Neural cell (in vitro differentiated cells): ENCODE data around the gene MDP1. TPM values are rescaled to one million over a fixed set of nuclear protein-coding genes. Genes with fewer than 3 reads are reported as not detected.
"Not testable (repeated sequence)": the region's sequence is repeated elsewhere in the genome, so short reads cannot be mapped to it uniquely, and the experiment has no call there.

Experiments
- H2AFZ ChIP-seq: fragments of 200-600, 300-800 bp; sonication (generic), shearing (Covaris generic); 2 replicates; pipeline ENCODE4 v1.6.0; 2014; ENCODE audit warnings: low read depth, mild to moderate bottlenecking, antibody characterized with exemption, low read length, moderate library complexity
- H3F3A ChIP-seq: fragments of 200-600 bp; shearing (Covaris generic); 2 replicates; pipeline ENCODE4 v1.6.1; 2016; ENCODE audit warnings: mild to moderate bottlenecking, moderate library complexity, mixed read lengths, antibody characterized with exemption, low read length; ENCODE audit not compliant: insufficient read depth, poor library complexity, severe bottlenecking
- H3K27ac ChIP-seq: fragments of 200-600, 300-800 bp; sonication (generic), shearing (Covaris generic); 2 replicates; pipeline ENCODE4 v1.5.1; 2014; ENCODE audit warnings: mild to moderate bottlenecking, low read length, moderate library complexity
- H3K27me3 ChIP-seq: fragments of 300-800, 200-600 bp; sonication (generic), shearing (Covaris generic); 2 replicates; pipeline ENCODE4 v1.6.0; 2014; ENCODE audit warnings: mild to moderate bottlenecking, low read depth, low read length, moderate library complexity; ENCODE audit not compliant: insufficient read depth
- H3K36me3 ChIP-seq: fragments of 300-800, 200-600 bp; sonication (generic), shearing (Covaris generic); 2 replicates; pipeline ENCODE4 v1.5.1; 2014; ENCODE audit warnings: mild to moderate bottlenecking, antibody characterized with exemption, low read length, moderate library complexity; ENCODE audit not compliant: insufficient read depth
- H3K4me2 ChIP-seq: fragments of 300-800, 200-600 bp; sonication (generic), shearing (Covaris generic); 2 replicates; pipeline ENCODE4 v1.6.0; 2014; ENCODE audit warnings: mild to moderate bottlenecking, low read length
- H3K4me3 ChIP-seq: fragments of 300-800, 200-600 bp; sonication (generic), shearing (Covaris generic); 2 replicates; pipeline ENCODE4 v1.5.1; 2014; ENCODE audit warnings: mild to moderate bottlenecking, low read length, moderate library complexity
- H3K79me2 ChIP-seq: fragments of 200-600 bp; shearing (Covaris generic); replicated peaks from 2 replicates; pipeline ENCODE4 v1.6.0; 2014; ENCODE audit warnings: mild to moderate bottlenecking, low read length, moderate library complexity; ENCODE audit not compliant: insufficient read depth
- H3K9ac ChIP-seq: fragments of 300-800, 200-600 bp; sonication (generic), shearing (Covaris generic); 2 replicates; pipeline ENCODE4 v1.6.1; 2016; ENCODE audit warnings: mild to moderate bottlenecking, low read length, mixed read lengths
- H3K9me2 ChIP-seq: fragments of 200-600 bp; shearing (Covaris generic); 2 replicates; pipeline ENCODE4 v1.6.1; 2016; ENCODE audit warnings: mild to moderate bottlenecking, low read length, mixed read lengths; ENCODE audit not compliant: insufficient read depth
- H3K9me3 ChIP-seq: fragments of 200-600, 300-800 bp; sonication (generic), shearing (Covaris generic); 2 replicates; pipeline ENCODE4 v1.6.1; 2016; ENCODE audit warnings: mild to moderate bottlenecking, mixed run types, low read length, moderate library complexity, mixed read lengths
- H4K20me1 ChIP-seq: fragments of 200-600 bp; shearing (Covaris generic); 2 replicates; pipeline ENCODE4 v1.6.1; 2016; ENCODE audit warnings: mild to moderate bottlenecking, mixed run types; ENCODE audit not compliant: insufficient read depth
- EP300 ChIP-seq: fragments of 450-650 bp; conservative IDR thresholded peaks from 2 replicates; pipeline ENCODE4 v1.6.1; 2014; ENCODE audit warnings: antibody characterized with exemption, mild to moderate bottlenecking, moderate library complexity; ENCODE audit not compliant: poor library complexity, severe bottlenecking
- EZH2 ChIP-seq: fragments of 200-600, 300-800 bp; shearing (Covaris generic), sonication (generic); IDR thresholded peaks from 2 replicates; pipeline ENCODE4 v1.6.1; 2014; ENCODE audit warnings: antibody characterized with exemption, low read length, borderline replicate concordance, mild to moderate bottlenecking; ENCODE audit not compliant: insufficient read depth, poor library complexity, severe bottlenecking
- MXI1 ChIP-seq: fragments of 450-650 bp; conservative IDR thresholded peaks from 2 replicates; pipeline ENCODE4 v1.6.1; 2014; ENCODE audit warnings: antibody characterized with exemption, mild to moderate bottlenecking; ENCODE audit not compliant: poor library complexity, severe bottlenecking
- POLR2AphosphoS5 ChIP-seq: IDR thresholded peaks from 2 replicates; pipeline ENCODE4 v1.6.1; 2012
- RAD21 ChIP-seq: fragments of 450-650 bp; conservative IDR thresholded peaks from 2 replicates; pipeline ENCODE4 v1.6.1; 2014; ENCODE audit warnings: antibody characterized with exemption, mild to moderate bottlenecking, moderate library complexity
- SMC3 ChIP-seq: fragments of 450-650 bp; conservative IDR thresholded peaks from 2 replicates; pipeline ENCODE4 v1.6.1; 2014; ENCODE audit warnings: antibody characterized with exemption, mild to moderate bottlenecking, moderate library complexity; ENCODE audit not compliant: poor library complexity
- TAF1 ChIP-seq: IDR thresholded peaks from 2 replicates; pipeline ENCODE4 v1.6.1; 2012; ENCODE audit warnings: low read depth
- polyA plus RNA-seq: library from polyadenylated mRNA; depleted of rRNA; stranded (reverse); fragments of >200 nt; gene quantifications from 2 replicates; pipeline ENCODE4 v1.2.3, GENCODE V29; 2014
- TF ChIP-seq, protein P1 (sequence below): fragments of 450-650 bp; IDR thresholded peaks from 2 replicates; pipeline ENCODE4 v1.5.1; 2014; ENCODE audit warnings: antibody characterized with exemption, mild to moderate bottlenecking, moderate library complexity; ENCODE audit not compliant: poor library complexity, severe bottlenecking
- TF ChIP-seq, protein P2 (sequence below): IDR thresholded peaks from 2 replicates; pipeline ENCODE4 v1.6.1; 2012; ENCODE audit warnings: borderline replicate concordance

MDP1 gene
- polyA plus RNA-seq, 1 donor from 2014 or later = 94.2 TPM

DNA sequence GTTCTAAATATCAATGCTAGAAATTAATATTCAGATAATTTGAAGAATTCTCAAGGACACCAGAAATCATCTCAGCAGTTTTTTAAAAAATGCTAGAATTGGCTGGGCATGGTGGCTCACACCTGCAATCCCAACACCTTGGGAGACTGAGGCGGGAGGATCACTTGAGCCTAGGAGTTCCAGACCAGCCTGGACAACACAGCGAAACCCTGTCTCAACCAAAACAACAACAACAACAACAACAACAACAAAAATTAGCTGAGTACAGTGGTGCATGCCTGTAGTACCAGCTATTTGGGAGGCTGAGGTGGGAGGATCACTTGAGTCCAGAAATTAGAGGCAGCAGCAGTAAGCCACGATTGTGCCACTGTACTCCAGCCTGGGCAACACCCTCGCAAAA lies 3.2 kb upstream of the MDP1 start:
- H3K27ac ChIP-seq = no peak overlapping the region
- peaks cover 2% of the 10 kb centered on the region for H3K79me2 ChIP-seq
- no peak overlapping the region for H3K4me3 ChIP-seq
- H3K9ac ChIP-seq = no peak overlapping the region
- no peak overlapping the region for H3K4me2 ChIP-seq
- no peaks in the 10 kb centered on the region for H4K20me1 ChIP-seq
- no peaks in the 10 kb centered on the region for H3F3A ChIP-seq
- H3K36me3 ChIP-seq = no peaks in the 10 kb centered on the region
- no peaks in the 10 kb centered on the region for H3K9me3 ChIP-seq
- H2AFZ ChIP-seq = no peak overlapping the region
- H3K27me3 ChIP-seq = no peaks in the 10 kb centered on the region
- TF ChIP-seq, protein P1, sequence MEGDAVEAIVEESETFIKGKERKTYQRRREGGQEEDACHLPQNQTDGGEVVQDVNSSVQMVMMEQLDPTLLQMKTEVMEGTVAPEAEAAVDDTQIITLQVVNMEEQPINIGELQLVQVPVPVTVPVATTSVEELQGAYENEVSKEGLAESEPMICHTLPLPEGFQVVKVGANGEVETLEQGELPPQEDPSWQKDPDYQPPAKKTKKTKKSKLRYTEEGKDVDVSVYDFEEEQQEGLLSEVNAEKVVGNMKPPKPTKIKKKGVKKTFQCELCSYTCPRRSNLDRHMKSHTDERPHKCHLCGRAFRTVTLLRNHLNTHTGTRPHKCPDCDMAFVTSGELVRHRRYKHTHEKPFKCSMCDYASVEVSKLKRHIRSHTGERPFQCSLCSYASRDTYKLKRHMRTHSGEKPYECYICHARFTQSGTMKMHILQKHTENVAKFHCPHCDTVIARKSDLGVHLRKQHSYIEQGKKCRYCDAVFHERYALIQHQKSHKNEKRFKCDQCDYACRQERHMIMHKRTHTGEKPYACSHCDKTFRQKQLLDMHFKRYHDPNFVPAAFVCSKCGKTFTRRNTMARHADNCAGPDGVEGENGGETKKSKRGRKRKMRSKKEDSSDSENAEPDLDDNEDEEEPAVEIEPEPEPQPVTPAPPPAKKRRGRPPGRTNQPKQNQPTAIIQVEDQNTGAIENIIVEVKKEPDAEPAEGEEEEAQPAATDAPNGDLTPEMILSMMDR = no peak
- TF ChIP-seq RAD21 (no peak), EP300 (no peak), TAF1 (no peak), SMC3 (no peak), POLR2AphosphoS5 (no peak), MXI1 (no peak), EZH2 (no peak)
- TF ChIP-seq, protein P2, sequence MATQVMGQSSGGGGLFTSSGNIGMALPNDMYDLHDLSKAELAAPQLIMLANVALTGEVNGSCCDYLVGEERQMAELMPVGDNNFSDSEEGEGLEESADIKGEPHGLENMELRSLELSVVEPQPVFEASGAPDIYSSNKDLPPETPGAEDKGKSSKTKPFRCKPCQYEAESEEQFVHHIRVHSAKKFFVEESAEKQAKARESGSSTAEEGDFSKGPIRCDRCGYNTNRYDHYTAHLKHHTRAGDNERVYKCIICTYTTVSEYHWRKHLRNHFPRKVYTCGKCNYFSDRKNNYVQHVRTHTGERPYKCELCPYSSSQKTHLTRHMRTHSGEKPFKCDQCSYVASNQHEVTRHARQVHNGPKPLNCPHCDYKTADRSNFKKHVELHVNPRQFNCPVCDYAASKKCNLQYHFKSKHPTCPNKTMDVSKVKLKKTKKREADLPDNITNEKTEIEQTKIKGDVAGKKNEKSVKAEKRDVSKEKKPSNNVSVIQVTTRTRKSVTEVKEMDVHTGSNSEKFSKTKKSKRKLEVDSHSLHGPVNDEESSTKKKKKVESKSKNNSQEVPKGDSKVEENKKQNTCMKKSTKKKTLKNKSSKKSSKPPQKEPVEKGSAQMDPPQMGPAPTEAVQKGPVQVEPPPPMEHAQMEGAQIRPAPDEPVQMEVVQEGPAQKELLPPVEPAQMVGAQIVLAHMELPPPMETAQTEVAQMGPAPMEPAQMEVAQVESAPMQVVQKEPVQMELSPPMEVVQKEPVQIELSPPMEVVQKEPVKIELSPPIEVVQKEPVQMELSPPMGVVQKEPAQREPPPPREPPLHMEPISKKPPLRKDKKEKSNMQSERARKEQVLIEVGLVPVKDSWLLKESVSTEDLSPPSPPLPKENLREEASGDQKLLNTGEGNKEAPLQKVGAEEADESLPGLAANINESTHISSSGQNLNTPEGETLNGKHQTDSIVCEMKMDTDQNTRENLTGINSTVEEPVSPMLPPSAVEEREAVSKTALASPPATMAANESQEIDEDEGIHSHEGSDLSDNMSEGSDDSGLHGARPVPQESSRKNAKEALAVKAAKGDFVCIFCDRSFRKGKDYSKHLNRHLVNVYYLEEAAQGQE = no peak
- no peaks in the 10 kb centered on the region for H3K9me2 ChIP-seq

DNA sequence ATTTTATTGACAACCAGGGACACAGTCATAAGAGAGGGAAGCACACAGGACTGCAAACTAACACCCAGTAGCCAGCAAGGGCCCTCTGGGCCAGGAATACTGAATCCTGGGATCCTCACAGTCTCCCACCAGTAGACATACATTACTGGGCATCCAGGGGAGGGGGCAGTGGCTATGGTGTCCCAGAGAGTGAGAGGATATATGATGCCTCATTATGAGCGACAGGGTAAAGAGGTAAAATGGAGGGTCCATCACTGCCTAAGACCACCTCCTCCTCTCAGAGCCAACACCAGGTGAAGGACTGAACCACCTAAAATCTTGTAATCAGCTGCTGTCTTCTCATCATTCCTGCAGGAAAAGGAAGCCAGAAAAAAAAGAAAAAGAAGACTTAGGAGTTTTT lies 1.0 kb upstream of the MDP1 start:
- not testable (repeated sequence) for H3K9me3 ChIP-seq, H3K79me2 ChIP-seq, H3K9ac ChIP-seq, H3K27me3 ChIP-seq, H3K4me3 ChIP-seq, H3K27ac ChIP-seq, H4K20me1 ChIP-seq, H3F3A ChIP-seq, H2AFZ ChIP-seq, H3K36me3 ChIP-seq, H3K4me2 ChIP-seq, H3K9me2 ChIP-seq

DNA sequence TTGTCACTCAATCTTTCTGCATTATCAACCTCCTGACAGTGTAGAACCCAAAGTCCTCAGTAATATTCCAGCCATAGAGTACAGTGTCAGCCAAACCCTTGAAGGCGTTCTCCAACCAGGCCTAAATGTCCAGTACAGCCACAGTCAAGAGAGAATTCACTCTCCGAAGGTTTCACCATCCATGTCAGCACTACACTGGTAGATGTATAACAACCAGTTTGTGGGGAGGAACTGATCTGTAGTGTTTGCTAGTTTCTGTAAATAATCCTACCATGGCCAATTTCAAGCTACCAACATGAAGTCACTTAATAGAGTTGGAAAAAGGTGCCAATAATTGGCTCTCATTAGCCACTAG lies 456 bp upstream of the MDP1 start:
- Histone ChIP-seq H2AFZ (peak overlapping the region; percentile 96), H3K27me3 (no peaks in the 10 kb centered on the region), H3F3A (no peaks in the 10 kb centered on the region), H3K4me2 (peak overlapping the region; percentile 79), H3K9ac (peak overlapping the region; percentile 96), H3K27ac (peak overlapping the region; percentile 96), H3K4me3 (peak overlapping the region; percentile 86), H3K9me3 (no peaks in the 10 kb centered on the region), H3K79me2 (peaks cover 2% of the 10 kb centered on the region), H3K36me3 (no peaks in the 10 kb centered on the region), H3K9me2 (no peaks in the 10 kb centered on the region), H4K20me1 (no peaks in the 10 kb centered on the region)
- TF ChIP-seq EP300 = no peak
- no peak for TF ChIP-seq SMC3
- TF ChIP-seq, protein P1 = no peak
- no peak for TF ChIP-seq TAF1
- TF ChIP-seq MXI1 = no peak
- no peak for TF ChIP-seq POLR2AphosphoS5
- TF ChIP-seq RAD21 = no peak
- TF ChIP-seq, protein P2 = no peak
- no peak for TF ChIP-seq EZH2
